ENCODE measurements around the gene LDLRAD4.

GRCh38 chr18:13531681-13532325 is 313.2 kb downstream of the LDLRAD4 start:
- TF ChIP-seq ZFP30 (CRISPR knock-in tag; IDR thresholded peaks at IDR 0.05), result no peak
- no peak for TF ChIP-seq ZFP3 (CRISPR knock-in tag; IDR thresholded peaks at IDR 0.05)
- TF ChIP-seq TCF4 (CRISPR knock-in tag; IDR thresholded peaks at IDR 0.05; ENCODE audit: borderline replicate concordance), result no peak
- TF ChIP-seq PATZ1 (CRISPR knock-in tag; IDR thresholded peaks at IDR 0.05; ENCODE audit: borderline replicate concordance), result no peak
- TF ChIP-seq SNAI2 (CRISPR knock-in tag; IDR thresholded peaks at IDR 0.05), result no peak
- TF ChIP-seq ZNF8 (CRISPR knock-in tag; IDR thresholded peaks at IDR 0.05), result no peak

Measured in SK-N-SH treated with all-trans-retinoic acid at 6 μM for 48 hours (cell line).